Psoas muscle (tissue), 8 donors: ENCODE results near the gene FOXP3. TPM values are rescaled to one million over a fixed set of nuclear protein-coding genes. Genes with fewer than 3 reads are reported as not detected.

Experiments
- ATAC-seq, 4 donors: fragments of 200-7000 bp; cut with Tn5 transposase; one replicate each; pipeline ENCODE4 v1.9.1; 2020; ENCODE audit warnings: moderate library complexity in 3 of 4, mild to moderate bottlenecking in 2 of 4
- DNase-seq, 2 donors: peaks; one replicate each; pipeline ENCODE4 v3.0.0-alpha.2; 2020
- H3K27ac ChIP-seq: fragments of 200-600 bp; one replicate; pipeline ENCODE4 v1.8.0; 2022
- H3K27me3 ChIP-seq, 3 donors: fragments of 200-600 bp in 1 of 3; one replicate each; pipeline versions ENCODE4 v1.6.1 to v1.8.0; 2013 to 2022; ENCODE audit warnings: low read length in 2 of 3, mild to moderate bottlenecking in 2 of 3, moderate library complexity in 1 of 3; ENCODE audit not compliant: insufficient read depth in 3 of 3
- H3K36me3 ChIP-seq, 2 donors: fragments of 200-600 bp in 1 of 2; one replicate each; pipeline versions ENCODE4 v1.6.1 to v1.8.0; 2013 to 2022; ENCODE audit warnings: low read depth in 1 of 2, mild to moderate bottlenecking in 1 of 2, moderate library complexity in 1 of 2; ENCODE audit not compliant: insufficient read depth in 1 of 2
- H3K4me1 ChIP-seq: fragments of 200-600 bp; one replicate; pipeline ENCODE4 v1.8.0; 2022
- H3K4me3 ChIP-seq: fragments of 200-600 bp; one replicate; pipeline ENCODE4 v1.8.0; 2022; ENCODE audit warnings: mild to moderate bottlenecking
- H3K9me3 ChIP-seq: fragments of 200-600 bp; one replicate; pipeline ENCODE4 v1.8.0; 2022
- CTCF ChIP-seq: fragments of 200-600 bp; IDR thresholded peaks from one replicate; pipeline ENCODE4 v1.8.0; 2022; ENCODE audit warnings: antibody characterized with exemption
- WGBS, 3 donors: extraction: QIAGEN DNeasy Blood & Tissue Kit; methylation state at CpG; one replicate each; pipeline versions ENCODE4 v1.1.6 to v1.1.7; 2013; 5-methylcytosine and 5-hydroxymethylcytosine counted together
- intact Hi-C, 2 donors: fragments of 100-400 bp; cut with DNase I; formaldehyde crosslinking; loops; one replicate each; pipeline versions ENCODE4 v1.11.0 to v1.14.2; 2022
- polyA plus RNA-seq, 3 donors: library from polyadenylated mRNA; stranded (reverse); fragments of 200-250 nt; gene quantifications; one replicate each; pipeline ENCODE4 v1.2.3, GENCODE V29; 2013
- total RNA-seq, 4 donors: library from RNA; stranded (reverse); fragmentation: NEBNext Ultra II Directional in 2 of 4; extraction: Animal tissue kit (Norgen Biotek cat#: 25700) in 2 of 4; gene quantifications; one replicate each; pipeline versions ENCODE4 v1.2.1 to v1.2.4, GENCODE V29; 2021 to 2023
- donor health status: healthy with polysubstance abuse.
- donor health status: DM: no; HTN: no; CAD: no; lungs with moderate emphysema.
- donor health status: Bipolar disorder and iron deficiency.
- donor health status: healthy.
- donor health status: DM: yes; HTN: yes; CAD: no.
- donor health status: DM: no; HTN: no; CAD: no.
- donor health status: DM: no; HTN: no; CAD: no.
- donor health status: DM: yes; HTN: yes; CAD: no.

FOXP3 gene
- total and polyA plus RNA-seq, 7 donors = 0.03 to 0.05 TPM; not detected in 5

DNA sequence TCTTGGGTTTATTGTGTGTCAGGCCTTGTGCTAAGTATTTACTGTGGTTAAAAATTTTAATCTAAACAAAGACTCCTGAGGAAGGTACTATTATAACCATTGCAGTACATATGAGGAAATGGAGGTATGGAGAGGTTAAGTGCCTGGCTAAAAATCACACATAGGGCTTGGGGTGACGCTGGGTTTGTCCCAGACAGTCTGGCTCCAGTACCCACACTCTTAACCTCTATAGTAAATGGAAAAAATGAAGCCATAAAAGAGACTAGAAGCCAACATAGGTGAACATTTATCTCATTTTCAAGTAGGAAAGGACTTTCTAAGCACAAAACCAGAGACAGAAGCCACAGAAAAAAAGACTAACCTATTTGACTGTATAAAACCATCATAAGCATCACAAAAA, 1.9 kb downstream of the FOXP3 start:
- Histone ChIP-seq H3K4me1 (no peaks in the 10 kb centered on the region), H3K36me3 (no peaks in the 10 kb centered on the region), H3K27me3 (peaks cover 0 to 8% (median 0%) of the 10 kb centered on the region in 3 donors), H3K9me3 (no peaks in the 10 kb centered on the region), H3K4me3 (no peak overlapping the region), H3K27ac (no peak overlapping the region)
- TF ChIP-seq CTCF = no peak
- no peak for ATAC-seq
- DNase-seq = no peak
- intact Hi-C loops = no loop called here
- 47 to 68% (median 62%) methylated on average over 1 of the region's 1 CpG for WGBS, 3 donors

GRCh38 chrX:49260221-49260985, 4.1 kb downstream of the FOXP3 start:
- H3K27ac ChIP-seq = no peak overlapping the region
- peaks cover 0 to 8% (median 0%) of the 10 kb centered on the region in 3 donors for H3K27me3 ChIP-seq
- no peak for ATAC-seq
- intact Hi-C loops = no loop called here
- H3K4me3 ChIP-seq = no peak overlapping the region
- no peaks in the 10 kb centered on the region for H3K4me1 ChIP-seq
- no peak for DNase-seq
- H3K9me3 ChIP-seq = no peaks in the 10 kb centered on the region
- TF ChIP-seq CTCF = no peak
- 90 to 98% (median 93%) methylated on average over 13 to 17 of the region's 17 CpGs for WGBS, 3 donors
- H3K36me3 ChIP-seq = no peaks in the 10 kb centered on the region

GRCh38 chrX:49258749-49259124, 5.8 kb downstream of the FOXP3 start:
- ATAC-seq (no peak), DNase-seq (no peak)
- Histone ChIP-seq H3K27me3 (peaks cover 0 to 5% (median 0%) of the 10 kb centered on the region in 3 donors), H3K4me1 (no peaks in the 10 kb centered on the region), H3K27ac (no peak overlapping the region), H3K36me3 (no peaks in the 10 kb centered on the region), H3K4me3 (no peak overlapping the region), H3K9me3 (no peaks in the 10 kb centered on the region)
- intact Hi-C loops = no loop called here
- no peak for TF ChIP-seq CTCF
- WGBS, 3 donors = 80 to 89% (median 86%) methylated on average over 5 of the region's 5 CpGs

DNA sequence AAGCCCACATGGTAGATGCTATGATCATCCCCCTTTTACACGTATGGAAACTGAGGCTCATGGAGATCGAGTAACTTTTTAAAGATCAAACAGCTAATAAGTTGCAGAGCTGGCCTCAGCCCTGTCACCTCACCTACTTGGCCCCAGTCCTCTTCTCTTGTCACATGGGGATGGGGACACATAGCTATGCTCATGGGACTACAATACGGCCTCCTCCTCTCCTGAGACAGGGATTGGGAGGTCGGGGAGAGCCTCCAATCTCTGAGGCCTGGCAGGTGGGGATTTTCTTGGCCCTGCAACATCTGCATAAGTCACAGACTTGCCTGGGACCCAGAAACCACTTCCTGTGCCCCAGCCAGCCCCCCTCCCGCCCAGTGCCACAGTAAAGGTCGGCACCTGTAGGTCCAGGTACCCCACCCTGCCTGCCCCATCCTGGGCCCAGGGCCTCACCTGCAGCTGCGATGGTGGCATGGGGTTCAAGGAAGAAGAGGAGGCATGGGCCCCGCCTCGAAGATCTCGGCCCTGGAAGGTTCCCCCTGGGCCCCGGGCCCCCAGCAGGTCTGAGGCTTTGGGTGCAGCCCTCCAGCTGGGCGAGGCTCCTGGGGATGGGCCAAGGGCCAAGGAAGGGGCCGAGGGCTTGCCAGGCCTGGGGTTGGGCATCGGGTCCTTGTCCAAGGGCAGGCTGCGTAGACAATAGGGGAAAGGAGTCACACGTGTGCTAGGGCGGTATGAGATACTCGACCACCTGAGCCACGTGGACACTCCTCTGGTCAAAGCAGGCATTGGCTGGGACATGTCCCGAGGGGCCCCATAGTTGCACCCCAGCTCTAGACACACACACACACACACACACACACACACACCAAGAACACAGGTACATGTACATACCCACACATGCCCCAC, 6.4 kb downstream of the FOXP3 start:
- ATAC-seq (no peak), DNase-seq (no peak)
- TF ChIP-seq CTCF = no peak
- intact Hi-C loops = no loop called here
- Histone ChIP-seq H3K4me1 (no peaks in the 10 kb centered on the region), H3K4me3 (no peak overlapping the region), H3K27ac (no peak overlapping the region), H3K36me3 (no peaks in the 10 kb centered on the region), H3K27me3 (peaks cover 0 to 5% (median 0%) of the 10 kb centered on the region in 3 donors), H3K9me3 (no peaks in the 10 kb centered on the region)
- WGBS, 3 donors = 65 to 71% (median 70%) methylated on average over 7 to 20 of the region's 20 CpGs
